Activated naive CD8-positive, alpha-beta T cell treated with anti-CD3 and anti-CD28 coated beads, Interleukin-2, amount 50 U/mL, for 24 hours (primary cell): ENCODE data around the gene SMOC1.
A peak's percentile ranks its signal among the peaks of the same experiment; 100 is the strongest.

Experiments used
- ATAC-seq: fragments of 150-1000 bp; cut with Tn5 transposase; one replicate; pipeline ENCODE4 v1.10.0; 2021
- DNase-seq: peaks from one replicate; pipeline ENCODE4 v3.0.0; 2021
- H3K27ac Mint-ChIP-seq: one replicate; pipeline ENCODE4 v1.8.0; 2021; ENCODE audit warnings: mild to moderate bottlenecking, mixed read lengths
- H3K27me3 Mint-ChIP-seq: one replicate; pipeline ENCODE4 v1.8.0; 2021; ENCODE audit warnings: mixed read lengths
- H3K36me3 Mint-ChIP-seq: one replicate; pipeline ENCODE4 v1.8.0; 2021; ENCODE audit warnings: low read depth, mixed read lengths
- H3K4me1 Mint-ChIP-seq: one replicate; pipeline ENCODE4 v1.8.0; 2021; ENCODE audit warnings: mixed read lengths
- H3K4me3 Mint-ChIP-seq: one replicate; pipeline ENCODE4 v1.8.0; 2021; ENCODE audit warnings: mild to moderate bottlenecking, moderate library complexity, mixed read lengths
- H3K9me3 Mint-ChIP-seq: one replicate; pipeline ENCODE4 v1.8.0; 2021; ENCODE audit warnings: mixed read lengths

Gene SMOC1

GRCh38 chr14:70048313-70048654 is 169.1 kb downstream of the SMOC1 start:
- Mint-ChIP-seq H3K4me1 (no peaks in the 10 kb centered on the region), H3K9me3 (no peaks in the 10 kb centered on the region), H3K36me3 (no peaks in the 10 kb centered on the region), H3K4me3 (no peak overlapping the region), H3K27ac (no peak overlapping the region), H3K27me3 (peaks cover 7% of the 10 kb centered on the region)
- ATAC-seq (no peak), DNase-seq (no peak)

DNA sequence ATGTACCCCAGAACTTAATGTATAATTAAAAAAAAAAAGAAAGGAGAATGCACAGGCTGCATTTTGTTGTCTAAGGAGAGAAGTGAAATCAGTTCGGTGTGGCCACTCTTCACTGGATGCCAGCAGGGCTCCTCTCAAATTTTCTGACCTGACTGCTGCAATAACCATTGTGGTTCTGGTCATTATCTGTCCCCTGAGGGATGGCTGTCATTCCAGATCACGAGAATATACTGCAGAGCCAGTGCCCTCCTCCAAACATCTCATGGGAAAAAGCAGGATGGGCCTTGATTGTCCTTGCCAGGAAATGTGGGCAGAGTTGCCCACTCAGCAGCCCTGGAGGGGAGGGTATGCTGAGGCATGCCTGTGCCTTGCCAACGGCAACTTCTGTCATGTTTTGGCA is 170.4 kb downstream of the SMOC1 start:
- Mint-ChIP-seq H3K4me1 (no peaks in the 10 kb centered on the region), H3K9me3 (peaks cover 6% of the 10 kb centered on the region), H3K4me3 (no peak overlapping the region), H3K36me3 (no peaks in the 10 kb centered on the region), H3K27ac (no peak overlapping the region), H3K27me3 (peaks cover 7% of the 10 kb centered on the region)
- ATAC-seq (no peak), DNase-seq (no peak)

DNA sequence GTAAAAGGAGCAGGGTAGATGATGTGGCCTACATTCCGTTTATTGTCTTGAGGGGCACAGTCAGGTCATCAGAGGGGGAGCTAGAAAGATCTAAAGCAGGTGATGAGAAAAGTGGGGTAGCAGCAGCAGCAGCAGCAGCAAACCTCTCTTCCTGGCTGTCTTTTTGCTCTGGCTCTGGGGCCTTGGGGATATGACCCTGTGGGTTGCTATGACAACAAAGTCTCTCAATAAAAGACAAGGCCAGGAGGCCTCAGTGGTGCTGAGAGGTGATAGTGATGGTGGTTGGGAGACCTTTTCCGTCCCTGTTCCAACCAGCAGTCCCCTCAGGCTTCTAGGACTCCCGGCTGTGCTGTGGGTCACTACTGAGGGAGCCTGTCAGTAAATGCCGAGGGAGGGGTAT is 170.9 kb downstream of the SMOC1 start:
- H3K27me3 Mint-ChIP-seq, result peaks cover 5% of the 10 kb centered on the region
- H3K9me3 Mint-ChIP-seq, result peaks cover 6% of the 10 kb centered on the region
- H3K4me1 Mint-ChIP-seq, result no peaks in the 10 kb centered on the region
- H3K4me3 Mint-ChIP-seq, result no peak overlapping the region
- ATAC-seq (no peak), DNase-seq (no peak)
- no peaks in the 10 kb centered on the region for H3K36me3 Mint-ChIP-seq
- no peak overlapping the region for H3K27ac Mint-ChIP-seq

- H3K4me1 Mint-ChIP-seq, result no peaks in the 10 kb centered on the region
- H3K27ac Mint-ChIP-seq, result no peak overlapping the region
- peaks cover 6% of the 10 kb centered on the region for H3K9me3 Mint-ChIP-seq
- no peaks in the 10 kb centered on the region for H3K36me3 Mint-ChIP-seq
- H3K27me3 Mint-ChIP-seq, result peaks cover 3% of the 10 kb centered on the region
- ATAC-seq, result no peak
- DNase-seq, result peak; percentile 36
- H3K4me3 Mint-ChIP-seq, result no peak overlapping the region
These were observed 173.8 kb downstream of the SMOC1 start for GRCh38 chr14:70052990-70053389.

DNA sequence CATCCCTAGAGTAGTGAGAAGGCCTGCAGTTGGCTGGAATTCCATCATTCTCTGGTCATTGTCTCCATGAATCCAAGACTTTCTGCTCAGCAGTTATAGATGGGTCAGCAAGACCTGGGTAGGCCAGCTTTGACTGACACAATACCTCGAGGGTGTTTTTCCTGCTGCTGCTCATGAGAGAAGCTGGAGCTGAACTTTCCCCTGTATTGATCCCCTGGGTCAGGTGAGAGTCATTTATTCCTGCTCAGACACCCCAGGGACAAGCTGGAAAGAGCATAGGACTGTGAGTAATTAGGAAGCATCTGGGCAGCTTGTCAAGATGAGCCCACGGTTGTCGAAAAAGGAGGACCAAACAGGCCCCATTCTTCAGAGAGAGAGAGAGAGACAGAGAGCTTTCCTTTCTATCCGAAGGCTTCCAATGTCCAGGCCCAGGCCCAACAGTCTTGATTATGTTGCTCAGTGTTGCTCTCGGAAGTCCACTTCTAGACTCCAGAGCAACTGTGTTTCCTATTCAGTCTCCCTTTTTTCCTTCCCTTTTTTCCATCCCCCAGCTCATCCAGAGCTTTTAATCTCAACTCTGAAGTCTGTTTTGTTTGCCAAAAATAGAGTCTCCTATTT is 178.4 kb downstream of the SMOC1 start:
- no peak overlapping the region for H3K4me3 Mint-ChIP-seq
- H3K27ac Mint-ChIP-seq, result no peak overlapping the region
- peaks cover 6% of the 10 kb centered on the region for H3K9me3 Mint-ChIP-seq
- peaks cover 6% of the 10 kb centered on the region for H3K27me3 Mint-ChIP-seq
- H3K4me1 Mint-ChIP-seq, result peaks cover 2% of the 10 kb centered on the region
- ATAC-seq (no peak), DNase-seq (no peak)
- H3K36me3 Mint-ChIP-seq, result no peaks in the 10 kb centered on the region

- H3K36me3 Mint-ChIP-seq, result no peaks in the 10 kb centered on the region
- no peak for DNase-seq
- H3K4me1 Mint-ChIP-seq, result peaks cover 2% of the 10 kb centered on the region
- H3K27ac Mint-ChIP-seq, result no peak overlapping the region
- H3K9me3 Mint-ChIP-seq, result no peaks in the 10 kb centered on the region
- H3K4me3 Mint-ChIP-seq, result no peak overlapping the region
- ATAC-seq, result no peak
- H3K27me3 Mint-ChIP-seq, result peaks cover 10% of the 10 kb centered on the region
These were observed 180.3 kb downstream of the SMOC1 start for GRCh38 chr14:70059545-70059944.

DNA sequence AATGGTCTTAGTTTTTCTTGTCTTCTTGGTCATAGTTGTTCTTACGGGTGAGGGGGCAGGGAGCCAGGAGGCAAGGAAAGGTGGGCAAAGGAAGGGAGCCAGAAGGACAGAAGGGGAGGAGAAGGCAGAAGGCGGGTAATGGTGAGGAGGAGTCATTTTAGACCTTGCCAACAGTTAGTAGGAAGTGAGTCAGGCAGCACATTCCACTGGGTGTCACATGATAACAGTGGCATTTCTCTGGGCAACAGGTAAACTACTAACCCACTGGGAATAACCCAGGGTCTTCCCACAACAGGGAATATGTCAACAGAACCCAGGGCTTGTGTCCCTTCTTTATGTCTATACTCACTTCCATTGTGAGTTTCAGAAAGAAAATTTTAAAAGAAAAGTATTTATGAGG is 181.9 kb downstream of the SMOC1 start:
- no peak overlapping the region for H3K4me3 Mint-ChIP-seq
- H3K27me3 Mint-ChIP-seq, result peaks cover 10% of the 10 kb centered on the region
- H3K36me3 Mint-ChIP-seq, result no peaks in the 10 kb centered on the region

DNA sequence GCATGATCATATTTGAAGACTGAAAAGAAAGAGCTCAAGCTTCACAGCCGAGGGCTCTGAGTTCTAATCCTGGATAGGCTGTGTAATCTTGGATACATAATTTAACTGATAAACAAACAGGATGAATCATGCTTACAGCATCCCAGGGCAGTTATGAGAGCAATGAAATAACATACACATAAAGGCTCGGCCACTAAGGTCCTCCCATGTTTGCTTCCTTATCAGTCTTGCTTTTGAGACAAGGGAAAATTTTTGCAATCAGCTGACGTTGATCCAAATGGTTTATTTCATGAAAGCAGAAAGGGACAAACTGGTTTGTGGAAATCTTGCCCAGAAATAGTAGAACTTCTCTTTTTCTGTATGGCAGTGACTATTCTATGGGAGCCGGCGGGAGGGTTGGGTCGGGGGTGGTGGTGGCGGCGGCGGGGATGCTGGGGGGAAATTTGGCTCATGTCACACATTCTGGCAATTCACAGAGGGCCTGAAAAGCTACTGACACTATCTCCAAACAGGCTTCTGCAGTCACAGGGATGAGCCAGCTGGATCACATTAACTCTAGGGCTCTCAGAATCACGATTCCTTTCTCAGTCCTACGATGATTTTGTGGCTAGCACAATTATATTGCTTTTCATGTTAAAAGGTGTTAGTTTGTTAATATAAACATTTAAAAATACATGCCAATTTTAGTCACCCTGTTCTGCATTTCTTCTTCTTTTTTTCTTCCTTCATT is 185.1 kb downstream of the SMOC1 start:
- Mint-ChIP-seq H3K27ac (no peak overlapping the region), H3K27me3 (peaks cover 10% of the 10 kb centered on the region), H3K36me3 (no peaks in the 10 kb centered on the region), H3K4me3 (no peak overlapping the region), H3K4me1 (peaks cover 2% of the 10 kb centered on the region), H3K9me3 (no peaks in the 10 kb centered on the region)
- ATAC-seq (no peak), DNase-seq (no peak)

More for the DNA sequence above, 181.9 kb downstream of the SMOC1 start:
- Mint-ChIP-seq H3K9me3 (no peaks in the 10 kb centered on the region), H3K4me1 (peaks cover 2% of the 10 kb centered on the region), H3K27ac (no peak overlapping the region)
- DNase-seq (no peak), ATAC-seq (no peak)

DNA sequence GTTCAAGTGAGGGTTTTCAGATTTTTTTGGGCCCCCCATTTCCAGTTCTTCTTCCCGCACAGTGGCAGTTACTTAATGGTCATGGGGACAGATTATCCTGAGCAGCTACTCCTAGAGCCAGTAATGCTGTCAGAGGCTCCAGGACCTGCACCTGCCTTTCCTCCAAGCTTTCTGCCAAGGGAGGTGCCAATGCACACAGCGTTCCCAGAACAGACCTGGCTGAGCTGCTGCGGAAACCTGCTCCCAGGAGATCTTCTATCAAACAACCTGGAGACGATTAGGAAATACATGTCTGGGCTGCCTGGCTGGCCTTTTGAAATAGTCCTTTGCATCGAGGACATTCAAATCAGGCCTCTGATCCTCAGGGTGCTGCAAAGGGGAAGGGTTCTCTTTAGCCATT is 188.6 kb downstream of the SMOC1 start:
- Mint-ChIP-seq H3K4me1 (no peaks in the 10 kb centered on the region), H3K27me3 (peaks cover 5% of the 10 kb centered on the region), H3K27ac (no peak overlapping the region), H3K4me3 (no peak overlapping the region), H3K9me3 (no peaks in the 10 kb centered on the region), H3K36me3 (no peaks in the 10 kb centered on the region)
- no peak for ATAC-seq
- no peak for DNase-seq

GRCh38 chr14:70069186-70069585 is 190.0 kb downstream of the SMOC1 start:
- Mint-ChIP-seq H3K9me3 (no peaks in the 10 kb centered on the region), H3K27ac (no peak overlapping the region), H3K27me3 (peaks cover 5% of the 10 kb centered on the region), H3K36me3 (no peaks in the 10 kb centered on the region), H3K4me3 (no peak overlapping the region), H3K4me1 (no peaks in the 10 kb centered on the region)
- ATAC-seq (no peak), DNase-seq (no peak)

- H3K4me3 Mint-ChIP-seq, result no peak overlapping the region
- no peaks in the 10 kb centered on the region for H3K4me1 Mint-ChIP-seq
- no peaks in the 10 kb centered on the region for H3K9me3 Mint-ChIP-seq
These were observed 194.8 kb downstream of the SMOC1 start for GRCh38 chr14:70073924-70074566.

GRCh38 chr14:70077005-70077404 is 197.8 kb downstream of the SMOC1 start:
- Mint-ChIP-seq H3K27me3 (peaks cover 12% of the 10 kb centered on the region), H3K9me3 (no peaks in the 10 kb centered on the region), H3K4me3 (no peak overlapping the region), H3K4me1 (no peaks in the 10 kb centered on the region), H3K36me3 (no peaks in the 10 kb centered on the region), H3K27ac (no peak overlapping the region)
- ATAC-seq (no peak), DNase-seq (no peak)

More at GRCh38 chr14:70073924-70074566, 194.8 kb downstream of the SMOC1 start:
- peak; percentile 57 for ATAC-seq
- Mint-ChIP-seq H3K27ac (no peak overlapping the region), H3K27me3 (peaks cover 10% of the 10 kb centered on the region), H3K36me3 (no peaks in the 10 kb centered on the region)
- peak; percentile 68 for DNase-seq

DNA sequence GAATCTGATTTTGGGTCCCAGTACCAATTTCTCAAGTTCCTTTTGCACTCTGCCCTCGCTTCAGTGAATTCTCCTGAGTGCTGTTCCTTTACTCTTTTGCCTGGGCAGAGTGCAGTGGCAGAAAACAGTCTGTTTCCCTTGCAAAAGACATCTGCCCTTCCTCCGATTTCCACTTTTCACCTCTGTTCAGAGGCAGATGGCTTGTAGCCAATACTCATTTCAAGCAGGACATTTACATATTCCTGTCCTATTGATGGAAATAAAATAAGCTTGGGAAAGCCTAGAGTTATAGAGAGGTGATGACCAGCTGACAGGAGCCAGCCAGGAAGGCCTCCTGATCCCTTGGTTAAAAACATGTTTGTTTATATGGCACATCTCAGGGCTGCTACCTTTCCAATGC is 198.5 kb downstream of the SMOC1 start:
- peaks cover 15% of the 10 kb centered on the region for H3K27me3 Mint-ChIP-seq

GRCh38 chr14:70078329-70078728 is 199.1 kb downstream of the SMOC1 start:
- DNase-seq (no peak), ATAC-seq (no peak)
- Mint-ChIP-seq H3K4me3 (no peak overlapping the region), H3K9me3 (no peaks in the 10 kb centered on the region), H3K27me3 (peaks cover 12% of the 10 kb centered on the region), H3K4me1 (no peaks in the 10 kb centered on the region), H3K27ac (no peak overlapping the region), H3K36me3 (no peaks in the 10 kb centered on the region)

More for the DNA sequence above, 198.5 kb downstream of the SMOC1 start:
- no peak overlapping the region for H3K27ac Mint-ChIP-seq
- DNase-seq, result no peak
- no peaks in the 10 kb centered on the region for H3K36me3 Mint-ChIP-seq
- no peak overlapping the region for H3K4me3 Mint-ChIP-seq
- no peaks in the 10 kb centered on the region for H3K9me3 Mint-ChIP-seq
- ATAC-seq, result no peak
- H3K4me1 Mint-ChIP-seq, result no peaks in the 10 kb centered on the region

DNA sequence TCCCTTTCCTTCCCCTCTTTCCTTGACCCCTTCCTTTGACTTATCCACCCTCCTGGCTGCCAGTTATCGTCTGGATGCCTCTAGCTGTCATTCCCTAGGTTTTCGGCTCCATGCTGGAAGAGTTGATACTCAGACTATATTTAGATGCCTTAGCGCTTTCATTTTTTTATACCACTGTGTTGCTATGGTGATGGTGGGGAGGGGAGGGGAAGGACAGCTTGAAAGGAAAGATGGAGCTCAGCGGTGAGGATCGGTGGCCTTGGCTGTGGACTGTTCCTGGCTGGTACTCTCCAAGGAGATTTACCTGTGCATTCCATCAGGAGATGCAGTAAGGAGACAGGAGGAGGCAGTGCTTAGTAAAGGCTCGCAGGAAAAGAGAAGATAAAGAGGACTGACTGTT is 200.9 kb downstream of the SMOC1 start:
- DNase-seq, result no peak
- Mint-ChIP-seq H3K4me3 (no peak overlapping the region), H3K9me3 (no peaks in the 10 kb centered on the region), H3K36me3 (no peaks in the 10 kb centered on the region), H3K4me1 (no peaks in the 10 kb centered on the region), H3K27ac (no peak overlapping the region), H3K27me3 (peaks cover 15% of the 10 kb centered on the region)
- no peak for ATAC-seq
